AG09319 (cell line): ENCODE data around the gene OPCML.

Experiments
- DNase-seq: peaks from one replicate; pipeline ENCODE4 v3.0.0-alpha.2; 2010; ENCODE audit warnings: low read depth; ENCODE audit errors: extremely low read depth
- CTCF ChIP-seq: IDR thresholded peaks from 2 replicates; pipeline ENCODE4 v1.5.1; 2011; ENCODE audit warnings: low read depth, mild to moderate bottlenecking, inconsistent platforms, low read length, moderate library complexity

Gene OPCML

GRCh38 chr11:133467686-133468085 is 64.6 kb downstream of the OPCML start:
- DNase-seq = no peak
- TF ChIP-seq CTCF = no peak

GRCh38 chr11:133443206-133443747 is 89.0 kb downstream of the OPCML start:
- no peak for TF ChIP-seq CTCF
- DNase-seq = no peak

GRCh38 chr11:133441964-133442660 is 90.2 kb downstream of the OPCML start:
- TF ChIP-seq CTCF = no peak
- DNase-seq = no peak

- no peak for DNase-seq
- no peak for TF ChIP-seq CTCF
These were observed 106.3 kb downstream of the OPCML start for GRCh38 chr11:133425992-133426391.

GRCh38 chr11:133425245-133425644 is 107.1 kb downstream of the OPCML start:
- TF ChIP-seq CTCF = no peak
- DNase-seq = no peak

- no peak for TF ChIP-seq CTCF
- no peak for DNase-seq
These were observed 114.1 kb downstream of the OPCML start for GRCh38 chr11:133418218-133418617.

- TF ChIP-seq CTCF = no peak
- no peak for DNase-seq
These were observed 117.8 kb downstream of the OPCML start for GRCh38 chr11:133414506-133414905.
